H9 (cell line): ENCODE measurements around the gene YOD1. TPM values are rescaled to one million over a fixed set of nuclear protein-coding genes. Genes with fewer than 3 reads are reported as not detected.

ENCODE experiments used
- DNase-seq: peaks from one replicate; pipeline ENCODE4 v3.0.0-alpha.2; 2017
- H2AFZ ChIP-seq: one replicate; pipeline ENCODE4 v1.6.1; 2013; ENCODE audit warnings: mild to moderate bottlenecking, low read length, control low read depth, moderate library complexity
- H2AK5ac ChIP-seq: 2 replicates; pipeline ENCODE4 v1.6.1; 2013; ENCODE audit warnings: low read length, control low read depth, mixed read lengths; ENCODE audit not compliant: insufficient read length
- H2BK120ac ChIP-seq: one replicate; pipeline ENCODE4 v1.6.1; 2013; ENCODE audit warnings: low read depth, mild to moderate bottlenecking, low read length, control low read depth, inconsistent platforms; ENCODE audit not compliant: poor library complexity, severe bottlenecking
- H2BK12ac ChIP-seq: 2 replicates; pipeline ENCODE4 v1.6.1; 2013; ENCODE audit warnings: low read length, control low read depth, mixed read lengths, low read depth; ENCODE audit not compliant: insufficient read length
- H2BK15ac ChIP-seq: 2 replicates; pipeline ENCODE4 v1.6.1; 2013; ENCODE audit warnings: low read depth, low read length, control low read depth
- H2BK20ac ChIP-seq: one replicate; pipeline ENCODE4 v1.6.1; 2013; ENCODE audit warnings: low read depth, mild to moderate bottlenecking, low read length, control low read depth, inconsistent platforms; ENCODE audit not compliant: poor library complexity, severe bottlenecking
- H2BK5ac ChIP-seq: 2 replicates; pipeline ENCODE4 v1.6.1; 2013; ENCODE audit warnings: low read length, control low read depth, mixed read lengths; ENCODE audit not compliant: insufficient read length
- H3K14ac ChIP-seq: 2 replicates; pipeline ENCODE4 v1.6.1; 2013; ENCODE audit warnings: low read length, control low read depth; ENCODE audit not compliant: insufficient read depth
- H3K18ac ChIP-seq: 2 replicates; pipeline ENCODE4 v1.6.1; 2013; ENCODE audit warnings: low read depth, mild to moderate bottlenecking, mixed read lengths, low read length, control low read depth; ENCODE audit not compliant: insufficient read length
- H3K23ac ChIP-seq: 2 replicates; pipeline ENCODE4 v1.6.1; 2013; ENCODE audit warnings: low read length, control low read depth, mixed read lengths, low read depth; ENCODE audit not compliant: insufficient read length
- H3K23me2 ChIP-seq: 2 replicates; pipeline ENCODE4 v1.6.1; 2013; ENCODE audit warnings: low read depth, mild to moderate bottlenecking, mixed read lengths, low read length, control low read depth; ENCODE audit not compliant: insufficient read length, poor library complexity, severe bottlenecking
- H3K27ac ChIP-seq: 2 replicates; pipeline ENCODE4 v1.5.1; 2013; ENCODE audit warnings: low read length, control low read depth, mixed read lengths, low read depth; ENCODE audit not compliant: insufficient read length
- H3K27me3 ChIP-seq: 2 replicates; pipeline ENCODE4 v1.6.1; 2013; ENCODE audit warnings: low read length, control low read depth, inconsistent platforms; ENCODE audit not compliant: insufficient read depth
- H3K4ac ChIP-seq: 2 replicates; pipeline ENCODE4 v1.6.1; 2013; ENCODE audit warnings: low read depth, mild to moderate bottlenecking, control low read depth, inconsistent platforms, low read length, moderate library complexity
- H3K4me1 ChIP-seq: 2 replicates; pipeline ENCODE4 v1.6.1; 2013; ENCODE audit warnings: low read length, control low read depth, inconsistent platforms; ENCODE audit not compliant: insufficient read depth
- H3K4me2 ChIP-seq: 2 replicates; pipeline ENCODE4 v1.6.1; 2013; ENCODE audit warnings: low read length, control low read depth, mixed read lengths; ENCODE audit not compliant: insufficient read length, insufficient read depth
- H3K56ac ChIP-seq: 2 replicates; pipeline ENCODE4 v1.6.1; 2013; ENCODE audit warnings: low read depth, mild to moderate bottlenecking, mixed read lengths, low read length, control low read depth; ENCODE audit not compliant: insufficient read length
- H3K79me1 ChIP-seq: 2 replicates; pipeline ENCODE4 v1.6.1; 2013; ENCODE audit warnings: low read depth, mild to moderate bottlenecking, moderate library complexity, low read length, control low read depth, inconsistent platforms; ENCODE audit not compliant: insufficient read depth, poor library complexity, severe bottlenecking
- H3K79me2 ChIP-seq: 2 replicates; pipeline ENCODE4 v1.6.1; 2013; ENCODE audit warnings: low read length, control low read depth, inconsistent platforms; ENCODE audit not compliant: insufficient read depth
- H3K9ac ChIP-seq: 2 replicates; pipeline ENCODE4 v1.6.1; 2013; ENCODE audit warnings: low read length, control low read depth, mixed read lengths; ENCODE audit not compliant: insufficient read length; ENCODE audit errors: extremely low read depth
- H3K9me3 ChIP-seq: one replicate; pipeline ENCODE4 v1.6.1; 2013; ENCODE audit warnings: low read depth, low read length, inconsistent platforms; ENCODE audit not compliant: control insufficient read depth
- H3T11ph ChIP-seq: one replicate; pipeline ENCODE4 v1.6.1; 2013; ENCODE audit warnings: mild to moderate bottlenecking, low read length, control low read depth, inconsistent platforms
- H4K20me1 ChIP-seq: one replicate; pipeline ENCODE4 v1.6.1; 2013; ENCODE audit not compliant: control insufficient read depth, insufficient read length, insufficient read depth
- H4K5ac ChIP-seq: 2 replicates; pipeline ENCODE4 v1.6.1; 2013; ENCODE audit warnings: low read depth, mild to moderate bottlenecking, mixed read lengths, low read length, control low read depth; ENCODE audit not compliant: insufficient read length
- H4K8ac ChIP-seq: replicated peaks from 2 replicates; pipeline ENCODE4 v1.6.1; 2013; ENCODE audit warnings: low read length, control low read depth, mixed read lengths, low read depth; ENCODE audit not compliant: insufficient read length
- H4K91ac ChIP-seq: 2 replicates; pipeline ENCODE4 v1.6.1; 2013; ENCODE audit warnings: low read depth, mild to moderate bottlenecking, moderate library complexity, mixed read lengths, low read length, control low read depth; ENCODE audit not compliant: insufficient read length
- H3K27ac Mint-ChIP-seq, 3 experiments: 2 replicates in 2 of 3; 3 replicates in 1 of 3; pipeline ENCODE4 v1.8.0; 2020 to 2021; ENCODE audit warnings: mixed read lengths in 3 of 3, mild to moderate bottlenecking in 1 of 3, moderate library complexity in 1 of 3
- H3K27me3 Mint-ChIP-seq: 2 replicates; pipeline ENCODE4 v1.8.0; 2021; ENCODE audit warnings: low read depth, mild to moderate bottlenecking, moderate library complexity, mixed read lengths
- H3K36me3 Mint-ChIP-seq, 3 experiments: 2 replicates in 2 of 3; 3 replicates in 1 of 3; pipeline ENCODE4 v1.8.0; 2020 to 2021; ENCODE audit warnings: low read depth in 3 of 3, mixed read lengths in 3 of 3; ENCODE audit not compliant: insufficient read depth in 1 of 3
- H3K4me1 Mint-ChIP-seq, 2 experiments: 2 replicates each; pipeline ENCODE4 v1.8.0; 2020; ENCODE audit warnings: mixed read lengths in 2 of 2
- H3K4me3 Mint-ChIP-seq, 2 experiments: 2 replicates in 1 of 2; 3 replicates in 1 of 2; pipeline ENCODE4 v1.8.0; 2020 to 2021; ENCODE audit warnings: mild to moderate bottlenecking in 2 of 2, mixed read lengths in 2 of 2, moderate library complexity in 1 of 2
- H3K9me3 Mint-ChIP-seq, 2 experiments: 2 replicates in 1 of 2; 3 replicates in 1 of 2; pipeline ENCODE4 v1.8.0; 2020; ENCODE audit warnings: mild to moderate bottlenecking in 2 of 2, mixed read lengths in 2 of 2, moderate library complexity in 1 of 2
- WGBS: extraction: QIAGEN DNeasy Blood & Tissue Kit; methylation state at CpG from one replicate; pipeline ENCODE4 v1.1.7; 2013; ENCODE audit warnings: missing lambda C conversion rate, low lambda C conversion rate, mixed read lengths; ENCODE audit not compliant: insufficient read length; ENCODE audit errors: extremely low coverage; 5-methylcytosine and 5-hydroxymethylcytosine counted together
- total RNA-seq: library from RNA; stranded (reverse); gene quantifications from 2 replicates; pipeline ENCODE4 v1.2.1, GENCODE V29; 2021
- TF ChIP-seq, protein P1 (sequence below): fragments of 200-600 bp; sonication (generic); conservative IDR thresholded peaks from 3 replicates; pipeline ENCODE4 v1.8.0; 2021; ENCODE audit warnings: antibody characterized with exemption, mild to moderate bottlenecking

Gene YOD1
- total RNA-seq, 1 experiment from 2014 or later = 8.6 TPM

DNA sequence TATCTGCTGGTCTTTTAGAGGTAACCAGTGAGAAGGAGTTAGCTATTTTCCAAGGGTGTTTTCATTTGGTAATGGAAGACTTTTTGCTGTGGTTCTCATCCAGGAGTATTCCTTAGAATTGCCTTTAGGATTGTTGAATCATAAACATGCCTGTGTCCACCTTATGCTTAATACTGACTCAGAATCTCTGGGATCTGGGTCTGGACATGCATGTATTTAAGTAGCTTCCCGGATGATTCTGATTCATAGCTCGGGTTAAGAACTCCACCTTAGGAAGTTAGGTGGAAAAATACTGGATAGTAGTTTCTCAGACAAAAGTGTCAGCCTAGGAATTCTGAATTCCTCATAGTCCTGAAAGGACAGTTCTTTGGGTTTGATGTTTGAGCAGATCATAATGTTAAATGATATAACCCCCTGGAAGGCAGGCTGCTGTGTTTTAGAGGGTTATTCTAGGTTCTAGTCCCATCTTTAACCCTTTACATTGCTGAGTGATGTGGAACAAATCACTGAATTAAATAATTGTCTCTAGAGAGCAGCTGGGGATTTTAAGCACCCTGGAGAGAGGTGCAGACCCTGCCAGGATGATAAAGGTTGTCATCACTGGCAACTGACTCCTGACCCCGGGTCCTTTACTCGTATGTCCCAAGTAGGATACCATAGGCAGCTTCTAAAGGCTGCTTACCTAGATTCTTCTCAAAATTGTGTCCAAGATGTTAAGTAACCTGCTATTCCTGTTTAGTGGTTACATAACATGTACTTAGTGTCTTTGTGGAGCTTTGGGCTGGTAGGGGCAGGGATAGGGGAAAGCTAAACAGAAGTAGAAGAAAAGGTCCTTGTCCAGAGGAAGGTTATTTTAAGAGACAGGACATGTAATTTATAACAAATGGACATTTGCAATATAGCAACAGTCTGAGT is 23.2 kb upstream of the YOD1 start:
- Mint-ChIP-seq H3K4me1 (peaks cover 0 to 8% of the 10 kb centered on the region in 2 experiments; a peak in 1 of 4 replicates), H3K27ac (no peak overlapping the region), H3K27me3 (no peaks in the 10 kb centered on the region), H3K4me3 (0 out of 5 replicates have a peak overlapping the region, but pooled peaks of 1 of the 2 experiments have one; percentile 10), H3K36me3 (peaks cover 2 to 16% (median 9%) of the 10 kb centered on the region in 3 experiments; a peak in 5 of 7 replicates), H3K9me3 (no peaks in the 10 kb centered on the region)
- no peaks in the 10 kb centered on the region for H3K79me2 ChIP-seq
- no peak overlapping the region for H3K4ac ChIP-seq
- no peak overlapping the region for H3K23ac ChIP-seq
- H3K79me1 ChIP-seq = no peaks in the 10 kb centered on the region
- H4K91ac ChIP-seq = no peak overlapping the region
- no peaks in the 10 kb centered on the region for H3K23me2 ChIP-seq
- H2BK120ac ChIP-seq = no peak overlapping the region
- no peak overlapping the region for H2BK5ac ChIP-seq
- no peak overlapping the region for H3K56ac ChIP-seq
- TF ChIP-seq, protein P1, sequence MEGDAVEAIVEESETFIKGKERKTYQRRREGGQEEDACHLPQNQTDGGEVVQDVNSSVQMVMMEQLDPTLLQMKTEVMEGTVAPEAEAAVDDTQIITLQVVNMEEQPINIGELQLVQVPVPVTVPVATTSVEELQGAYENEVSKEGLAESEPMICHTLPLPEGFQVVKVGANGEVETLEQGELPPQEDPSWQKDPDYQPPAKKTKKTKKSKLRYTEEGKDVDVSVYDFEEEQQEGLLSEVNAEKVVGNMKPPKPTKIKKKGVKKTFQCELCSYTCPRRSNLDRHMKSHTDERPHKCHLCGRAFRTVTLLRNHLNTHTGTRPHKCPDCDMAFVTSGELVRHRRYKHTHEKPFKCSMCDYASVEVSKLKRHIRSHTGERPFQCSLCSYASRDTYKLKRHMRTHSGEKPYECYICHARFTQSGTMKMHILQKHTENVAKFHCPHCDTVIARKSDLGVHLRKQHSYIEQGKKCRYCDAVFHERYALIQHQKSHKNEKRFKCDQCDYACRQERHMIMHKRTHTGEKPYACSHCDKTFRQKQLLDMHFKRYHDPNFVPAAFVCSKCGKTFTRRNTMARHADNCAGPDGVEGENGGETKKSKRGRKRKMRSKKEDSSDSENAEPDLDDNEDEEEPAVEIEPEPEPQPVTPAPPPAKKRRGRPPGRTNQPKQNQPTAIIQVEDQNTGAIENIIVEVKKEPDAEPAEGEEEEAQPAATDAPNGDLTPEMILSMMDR = no peak
- no peak overlapping the region for H4K8ac ChIP-seq
- H3T11ph ChIP-seq = no peak overlapping the region
- no peak overlapping the region for H2BK12ac ChIP-seq
- DNase-seq = no peak
- H2AK5ac ChIP-seq = no peak overlapping the region
- no peak overlapping the region for H2BK15ac ChIP-seq
- no peaks in the 10 kb centered on the region for H3K4me1 ChIP-seq
- H4K20me1 ChIP-seq = no peaks in the 10 kb centered on the region
- no peak overlapping the region for H3K27ac ChIP-seq
- no peak overlapping the region for H2AFZ ChIP-seq
- WGBS = no CpG with 5 or more reads among the region's 4 CpGs
- H2BK20ac ChIP-seq = no peak overlapping the region
- no peaks in the 10 kb centered on the region for H3K27me3 ChIP-seq
- no peak overlapping the region for H3K14ac ChIP-seq
- H4K5ac ChIP-seq = no peak overlapping the region
- H3K9me3 ChIP-seq = no peaks in the 10 kb centered on the region
- no peak overlapping the region for H3K4me2 ChIP-seq
- no peak overlapping the region for H3K9ac ChIP-seq
- no peak overlapping the region for H3K18ac ChIP-seq
